Nephron (organoid): ENCODE data around the gene CNNM1.

ENCODE experiments used
- H3K27ac Mint-ChIP-seq, 3 experiments: 2 replicates each; pipeline ENCODE4 v1.8.0; 2020; ENCODE audit warnings: mixed read lengths in 3 of 3, mild to moderate bottlenecking in 2 of 3, moderate library complexity in 1 of 3
- H3K27me3 Mint-ChIP-seq: 2 replicates; pipeline ENCODE4 v1.8.0; 2021; ENCODE audit warnings: low read depth, mild to moderate bottlenecking, moderate library complexity, mixed read lengths
- H3K36me3 Mint-ChIP-seq: 2 replicates; pipeline ENCODE4 v1.8.0; 2020; ENCODE audit warnings: low read depth, mixed read lengths
- H3K4me1 Mint-ChIP-seq: 2 replicates; pipeline ENCODE4 v1.8.0; 2020; ENCODE audit warnings: mixed read lengths
- H3K4me3 Mint-ChIP-seq, 3 experiments: 2 replicates each; pipeline ENCODE4 v1.8.0; 2020; ENCODE audit warnings: mild to moderate bottlenecking in 3 of 3, mixed read lengths in 3 of 3, moderate library complexity in 2 of 3
- H3K9me3 Mint-ChIP-seq: 2 replicates; pipeline ENCODE4 v1.8.0; 2020; ENCODE audit warnings: mixed read lengths
- TF ChIP-seq, protein P1 (sequence below), 3 experiments: fragments of 200-600 bp; sonication (generic); IDR thresholded peaks; one replicate each; pipeline ENCODE4 v1.5.0; 2021; ENCODE audit warnings: antibody characterized with exemption in 3 of 3; ENCODE audit not compliant: unreplicated experiment in 3 of 3

Gene CNNM1

DNA sequence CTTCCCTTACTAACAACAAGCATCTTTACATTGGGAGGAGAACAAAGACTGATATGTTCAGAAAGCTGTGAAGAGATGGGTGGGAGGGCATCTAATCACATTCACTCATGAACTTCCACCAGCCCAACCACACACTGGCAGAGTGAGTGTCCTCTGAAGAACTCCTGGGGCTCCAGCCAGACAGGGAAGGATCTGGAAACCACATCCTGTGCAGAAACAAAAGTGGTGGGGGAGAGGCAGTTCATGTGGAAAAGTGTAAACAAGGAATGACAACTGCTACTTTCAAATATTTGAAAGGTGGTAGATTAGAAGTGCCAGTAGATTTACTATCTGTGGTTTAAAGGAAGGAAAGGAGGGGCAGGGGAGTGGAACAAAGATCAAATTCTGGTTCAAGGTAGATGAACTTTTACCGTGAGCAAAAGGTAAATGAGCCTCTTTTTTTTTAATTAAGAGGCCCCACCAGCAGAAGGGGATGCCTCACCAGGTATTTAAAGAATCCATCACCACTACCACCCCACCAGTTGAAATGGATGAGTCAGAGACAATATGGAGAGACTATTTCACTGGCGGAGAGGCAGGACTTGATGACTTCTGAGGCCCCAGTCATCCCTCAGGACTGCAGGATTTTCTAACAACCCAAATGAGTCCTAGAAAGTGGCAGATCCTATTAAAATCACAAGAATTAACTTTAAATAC is 66.7 kb downstream of the CNNM1 start:
- H3K9me3 Mint-ChIP-seq: no peaks in the 10 kb centered on the region
- no peak overlapping the region for H3K4me3 Mint-ChIP-seq
- TF ChIP-seq, protein P1, sequence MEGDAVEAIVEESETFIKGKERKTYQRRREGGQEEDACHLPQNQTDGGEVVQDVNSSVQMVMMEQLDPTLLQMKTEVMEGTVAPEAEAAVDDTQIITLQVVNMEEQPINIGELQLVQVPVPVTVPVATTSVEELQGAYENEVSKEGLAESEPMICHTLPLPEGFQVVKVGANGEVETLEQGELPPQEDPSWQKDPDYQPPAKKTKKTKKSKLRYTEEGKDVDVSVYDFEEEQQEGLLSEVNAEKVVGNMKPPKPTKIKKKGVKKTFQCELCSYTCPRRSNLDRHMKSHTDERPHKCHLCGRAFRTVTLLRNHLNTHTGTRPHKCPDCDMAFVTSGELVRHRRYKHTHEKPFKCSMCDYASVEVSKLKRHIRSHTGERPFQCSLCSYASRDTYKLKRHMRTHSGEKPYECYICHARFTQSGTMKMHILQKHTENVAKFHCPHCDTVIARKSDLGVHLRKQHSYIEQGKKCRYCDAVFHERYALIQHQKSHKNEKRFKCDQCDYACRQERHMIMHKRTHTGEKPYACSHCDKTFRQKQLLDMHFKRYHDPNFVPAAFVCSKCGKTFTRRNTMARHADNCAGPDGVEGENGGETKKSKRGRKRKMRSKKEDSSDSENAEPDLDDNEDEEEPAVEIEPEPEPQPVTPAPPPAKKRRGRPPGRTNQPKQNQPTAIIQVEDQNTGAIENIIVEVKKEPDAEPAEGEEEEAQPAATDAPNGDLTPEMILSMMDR (IDR thresholded peaks at IDR 0.05; ENCODE audit: unreplicated experiment in 3 of 3): no peak
- no peaks in the 10 kb centered on the region for H3K4me1 Mint-ChIP-seq
- H3K27me3 Mint-ChIP-seq: peaks cover 7% of the 10 kb centered on the region
- H3K27ac Mint-ChIP-seq: no peak overlapping the region
- peaks cover 33% of the 10 kb centered on the region for H3K36me3 Mint-ChIP-seq

DNA sequence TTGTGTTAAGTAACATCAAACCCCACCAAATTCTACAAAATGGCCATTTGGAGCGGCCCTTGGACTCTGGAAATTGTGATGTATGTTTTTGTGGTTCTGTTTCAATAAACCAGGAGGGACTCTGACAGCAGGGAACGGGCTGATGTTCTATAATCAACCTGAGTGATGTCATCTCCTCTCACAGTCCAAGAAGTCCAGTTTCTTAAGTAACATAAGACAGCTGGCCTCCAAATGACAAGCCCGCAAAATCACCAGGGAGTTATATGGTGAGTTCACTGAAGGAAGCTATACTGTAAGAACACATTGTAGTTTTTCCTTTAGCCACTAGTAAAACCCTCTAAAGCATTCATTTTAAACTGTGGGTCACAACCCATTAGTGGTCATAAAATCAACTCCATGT is 67.3 kb downstream of the CNNM1 start:
- Mint-ChIP-seq H3K9me3 (no peaks in the 10 kb centered on the region), H3K4me3 (no peak overlapping the region), H3K27me3 (peaks cover 6% of the 10 kb centered on the region), H3K27ac (no peak overlapping the region), H3K4me1 (no peaks in the 10 kb centered on the region), H3K36me3 (peaks cover 33% of the 10 kb centered on the region)
- TF ChIP-seq, protein P1 (IDR thresholded peaks at IDR 0.05; ENCODE audit: unreplicated experiment in 3 of 3): no peak

DNA sequence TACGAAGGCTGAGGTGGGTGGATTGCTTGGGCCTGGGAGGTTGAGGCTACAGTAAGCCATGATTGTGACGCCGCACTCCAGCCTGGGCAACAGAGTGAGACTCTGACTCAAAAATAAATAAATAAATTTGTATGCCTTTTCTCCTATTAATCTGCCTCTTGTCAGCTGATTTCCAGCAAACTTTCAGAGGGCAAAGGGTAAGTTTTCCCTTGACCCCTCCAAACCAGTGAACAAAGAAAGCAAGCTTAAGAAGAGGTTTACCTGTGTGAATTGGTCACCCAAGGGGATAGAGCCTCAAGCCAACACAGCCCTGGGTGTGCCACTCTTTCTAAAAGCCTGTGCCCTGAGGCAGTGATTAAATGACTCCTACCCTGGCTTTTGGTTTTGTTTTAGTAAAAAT is 70.5 kb downstream of the CNNM1 start:
- Mint-ChIP-seq H3K4me1 (no peaks in the 10 kb centered on the region), H3K27me3 (no peaks in the 10 kb centered on the region), H3K36me3 (peaks cover 55% of the 10 kb centered on the region), H3K9me3 (no peaks in the 10 kb centered on the region), H3K4me3 (no peak overlapping the region), H3K27ac (no peak overlapping the region)
- TF ChIP-seq, protein P1 (IDR thresholded peaks at IDR 0.05; ENCODE audit: unreplicated experiment in 3 of 3): no peak

DNA sequence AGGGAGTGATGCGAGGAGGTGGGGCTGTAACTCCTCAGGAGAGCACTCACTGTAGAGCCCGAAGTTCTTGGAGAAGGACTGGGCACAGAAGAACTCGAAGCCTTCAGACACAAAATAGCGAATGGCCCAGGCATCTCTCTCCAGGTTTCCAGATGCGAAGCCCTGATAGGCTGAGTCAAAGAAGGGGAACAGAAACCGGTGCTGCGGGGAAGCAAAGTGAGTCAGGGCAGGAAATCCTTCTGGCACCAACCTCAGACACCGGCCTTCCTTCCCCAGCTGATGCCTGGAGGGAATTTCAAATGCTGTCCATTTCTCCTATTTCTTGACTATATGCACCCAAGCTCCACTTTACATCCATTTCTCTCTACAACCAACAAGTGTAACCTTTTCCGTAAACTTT is 74.5 kb downstream of the CNNM1 start:
- no peaks in the 10 kb centered on the region for H3K9me3 Mint-ChIP-seq
- H3K27ac Mint-ChIP-seq: no peak overlapping the region

DNA sequence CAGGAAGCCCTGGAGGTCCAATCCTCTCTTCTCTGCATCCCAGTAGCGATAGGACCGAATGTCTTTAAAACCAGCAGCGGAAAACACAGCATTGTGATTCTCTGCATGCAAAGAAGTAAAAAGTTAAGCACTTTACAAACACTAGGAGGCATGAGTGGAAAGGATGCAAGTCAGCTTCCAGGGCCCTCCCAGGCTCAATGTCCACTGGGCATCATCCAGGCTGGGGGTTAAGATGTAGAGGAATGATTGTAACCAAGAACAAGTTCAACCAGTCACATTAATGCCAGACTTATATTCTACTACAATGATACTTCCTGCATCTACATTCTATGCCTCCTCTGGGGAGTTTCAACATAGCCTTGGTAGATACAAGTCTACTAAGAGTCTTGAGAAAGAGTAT is 77.0 kb downstream of the CNNM1 start:
- Mint-ChIP-seq H3K4me3 (no peak overlapping the region), H3K4me1 (no peaks in the 10 kb centered on the region), H3K27ac (no peak overlapping the region), H3K27me3 (no peaks in the 10 kb centered on the region), H3K36me3 (peaks cover 58% of the 10 kb centered on the region), H3K9me3 (no peaks in the 10 kb centered on the region)
- TF ChIP-seq, protein P1 (IDR thresholded peaks at IDR 0.05; ENCODE audit: unreplicated experiment in 3 of 3): no peak

More for the DNA sequence above, 74.5 kb downstream of the CNNM1 start:
- TF ChIP-seq, protein P1 (IDR thresholded peaks at IDR 0.05; ENCODE audit: unreplicated experiment in 3 of 3): no peak
- H3K4me1 Mint-ChIP-seq: no peaks in the 10 kb centered on the region
- no peak overlapping the region for H3K4me3 Mint-ChIP-seq
- H3K36me3 Mint-ChIP-seq: peaks cover 64% of the 10 kb centered on the region
- no peaks in the 10 kb centered on the region for H3K27me3 Mint-ChIP-seq

DNA sequence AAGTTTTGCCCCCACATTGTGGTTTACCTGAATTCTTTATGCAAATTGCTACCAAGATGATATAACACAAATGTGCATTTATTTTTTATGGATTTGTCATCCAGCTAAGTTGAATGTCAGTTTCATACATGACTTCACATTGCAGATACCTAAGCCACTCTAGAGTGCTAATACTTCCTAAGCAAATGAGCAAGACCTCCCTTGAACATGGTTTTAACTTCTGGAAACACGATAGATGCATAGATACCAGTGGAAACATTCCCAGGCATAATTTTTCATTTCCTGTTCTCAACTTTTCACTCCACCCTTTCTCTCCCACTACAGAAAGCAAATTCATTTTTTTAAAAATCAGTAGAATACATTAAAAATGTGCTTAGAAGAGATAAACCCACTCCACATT is 81.0 kb downstream of the CNNM1 start:
- TF ChIP-seq, protein P1 (IDR thresholded peaks at IDR 0.05; ENCODE audit: unreplicated experiment in 3 of 3): no peak
- Mint-ChIP-seq H3K27me3 (no peaks in the 10 kb centered on the region), H3K27ac (no peak overlapping the region), H3K4me1 (no peaks in the 10 kb centered on the region), H3K9me3 (peaks cover under 1% of the 10 kb centered on the region), H3K36me3 (peaks cover 62% of the 10 kb centered on the region), H3K4me3 (no peak overlapping the region)
